ENCODE measurements around the gene BPIFA2. TPM values are rescaled to one million over a fixed set of nuclear protein-coding genes. Genes with fewer than 3 reads are reported as not detected.

BPIFA2 gene
- total and polyA plus RNA-seq, 10 of the 15 experiments (the other 5 are each of a cell fraction or from before 2014, with no cell fraction given): not detected

GRCh38 chr20:33181482-33182093, 13.6 kb downstream of the BPIFA2 start:
- no peak for FAIRE-seq
- ChIA-PET POLR2A (no interaction called here), CTCF (no interaction called here), RAD21 (ENCODE audit: unreplicated experiment) (no interaction called here), SMC1A (ENCODE audit: uncharacterized antibody, unreplicated experiment) (interaction anchor here (1.1 kb wide), 1 partner anchor 11 kb away, joined by 3 read pairs; no protein-coding TSS in a partner anchor)
- 13% methylated on average over 1 of the region's 1 CpG for WGBS (ENCODE audit: insufficient coverage, insufficient replicate concordance, low lambda C conversion rate, missing lambda C conversion rate)
- no peak for TF ChIP-seq PML (IDR thresholded peaks at IDR 0.05; ENCODE audit: low read length)
- TF ChIP-seq FOXM1 (IDR thresholded peaks at IDR 0.05; ENCODE audit: low read depth, low read length): no peak
- no peak for TF ChIP-seq MTA3 (IDR thresholded peaks at IDR 0.05; ENCODE audit: borderline replicate concordance, low read length)
- no peak for TF ChIP-seq KLF5 (IDR thresholded peaks at IDR 0.05; ENCODE audit: partially characterized antibody)
- TF ChIP-seq CHD2 (IDR thresholded peaks at IDR 0.05; ENCODE audit: borderline replicate concordance, low read depth, low read length): no peak
- no peak for TF ChIP-seq MYC (IDR thresholded peaks at IDR 0.05; ENCODE audit: insufficient read depth, insufficient read length, insufficient replicate concordance, low read length, severe bottlenecking)
- TF ChIP-seq ZBTB4 (CRISPR knock-in tag; IDR thresholded peaks at IDR 0.05): no peak
- no peak for TF ChIP-seq TCF7 (IDR thresholded peaks at IDR 0.05; ENCODE audit: borderline replicate concordance)
- TF ChIP-seq E2F4 (IDR thresholded peaks at IDR 0.05; ENCODE audit: low read depth, low read length): no peak
- no peak for TF ChIP-seq MYB (IDR thresholded peaks at IDR 0.05; ENCODE audit: borderline replicate concordance, low read depth, low read length)
- TF ChIP-seq YY1 (IDR thresholded peaks at IDR 0.05; ENCODE audit: low read depth, low read length): no peak
- no peak for TF ChIP-seq ZBED1 (IDR thresholded peaks at IDR 0.05; ENCODE audit: borderline replicate concordance)
- TF ChIP-seq EZH2 (IDR thresholded peaks at IDR 0.05; ENCODE audit: borderline replicate concordance, control insufficient read depth, low read depth, low read length): no peak
- no peak for TF ChIP-seq WRNIP1 (IDR thresholded peaks at IDR 0.05; ENCODE audit: borderline replicate concordance, low read depth, low read length)
- TF ChIP-seq NBN (IDR thresholded peaks at IDR 0.05): no peak
- no peak for TF ChIP-seq SMAD1 (IDR thresholded peaks at IDR 0.05; ENCODE audit: low read depth, partially characterized antibody)
- no peak for TF ChIP-seq PKNOX1 (IDR thresholded peaks at IDR 0.05)
- in situ Hi-C loops (cut with MboI) (no loop called here), intact Hi-C loops (cut with micrococcal nuclease; ENCODE audit: unreplicated experiment) (no loop called here)
- Histone ChIP-seq H3K36me3 (ENCODE audit: control insufficient read depth in 2 of 2, insufficient read depth in 2 of 2, low read length in 1 of 2) (no peaks in the 10 kb centered on the region), H3K27ac (ENCODE audit: control insufficient read depth, insufficient read depth) (no peak overlapping the region), H3K27me3 (replicated peaks in 1 of 2; ENCODE audit: control insufficient read depth in 2 of 2, insufficient read depth in 2 of 2, low read length in 1 of 2) (no peaks in the 10 kb centered on the region; a peak in 1 of 4 replicates), H4K20me1 (ENCODE audit: control insufficient read depth, insufficient read depth) (no peaks in the 10 kb centered on the region), H3K4me1 (ENCODE audit: control insufficient read depth, insufficient read depth, low read length) (no peaks in the 10 kb centered on the region), H2AFZ (ENCODE audit: control insufficient read depth, low read depth, low read length) (no peak overlapping the region), H3K9me3 (replicated peaks; ENCODE audit: control insufficient read depth, insufficient read depth, low read length) (peaks cover 2% of the 10 kb centered on the region; the same call in 1 of the 3 replicates), H3K79me2 (ENCODE audit: control insufficient read depth, insufficient read depth, low read length) (no peaks in the 10 kb centered on the region), H3K4me2 (ENCODE audit: control insufficient read depth, insufficient read depth) (no peak overlapping the region), H3K4me3 (no peak overlapping the region), H3K9ac (ENCODE audit: control insufficient read depth, insufficient read depth, low read length) (no peak overlapping the region)
- BruUV-seq (replicated peaks): no TSS peak
- DNase-seq (ENCODE audit: low read depth, low spot score): no peak
- no peak for ATAC-seq
